Heart right ventricle (tissue), 16 donors: ENCODE measurements around the gene RAB34. TPM values are rescaled to one million over a fixed set of nuclear protein-coding genes. Genes with fewer than 3 reads are reported as not detected.

Experiments used
- ATAC-seq, 8 donors: fragments of 200-7000 bp; cut with Tn5 transposase; one replicate each; pipeline ENCODE4 v1.9.1; 2020; ENCODE audit warnings: mild to moderate bottlenecking in 8 of 8, moderate library complexity in 8 of 8, moderate number of reproducible peaks in 1 of 8
- DNase-seq, 2 donors: peaks; one replicate each; pipeline ENCODE4 v3.0.0-alpha.2; 2020
- H3K27ac ChIP-seq, 10 donors: fragments of 200-600 bp; sonication (generic) in 2 of 10; one replicate each; pipeline versions ENCODE4 v1.5.0 to v1.8.0; 2020 to 2022; ENCODE audit warnings: mild to moderate bottlenecking in 3 of 10
- H3K27me3 ChIP-seq, 7 donors: fragments of 200-600 bp; one replicate each; pipeline ENCODE4 v1.8.0; 2021 to 2022; ENCODE audit warnings: mild to moderate bottlenecking in 2 of 7
- H3K36me3 ChIP-seq, 9 donors: fragments of 200-600 bp; sonication (generic) in 1 of 9; one replicate each; pipeline versions ENCODE4 v1.5.0 to v1.8.0; 2020 to 2022; ENCODE audit warnings: mild to moderate bottlenecking in 2 of 9
- H3K4me1 ChIP-seq, 9 donors: fragments of 200-600 bp; sonication (generic) in 1 of 9; one replicate each; pipeline versions ENCODE4 v1.5.0 to v1.8.0; 2020 to 2022; ENCODE audit warnings: mild to moderate bottlenecking in 4 of 9
- H3K4me3 ChIP-seq, 10 donors: fragments of 200-600 bp; sonication (generic) in 2 of 10; one replicate each; pipeline versions ENCODE4 v1.5.0 to v1.8.0; 2020 to 2022; ENCODE audit warnings: mild to moderate bottlenecking in 7 of 10, moderate library complexity in 2 of 10
- H3K9me3 ChIP-seq, 11 donors: fragments of 200-600 bp in 10 of 11; sonication (generic) in 2 of 11; one replicate each; pipeline versions ENCODE4 v1.5.0 to v1.8.0; 2013 to 2022; ENCODE audit warnings: mild to moderate bottlenecking in 2 of 11, control low read depth in 1 of 11, moderate library complexity in 1 of 11
- CTCF ChIP-seq, 9 donors: fragments of 200-600 bp; sonication (generic) in 2 of 9; IDR thresholded peaks; one replicate each; pipeline versions ENCODE4 v1.5.0 to v1.8.0; 2021 to 2022; ENCODE audit warnings: antibody characterized with exemption in 9 of 9, mild to moderate bottlenecking in 5 of 9, moderate library complexity in 1 of 9
- WGBS, 2 donors: extraction: QIAGEN DNeasy Blood & Tissue Kit; methylation state at CpG; one replicate each; pipeline ENCODE4 v1.1.7; 2013; ENCODE audit warnings: inconsistent platforms in 1 of 2; 5-methylcytosine and 5-hydroxymethylcytosine counted together
- intact Hi-C, 10 donors: fragments of 100-400 bp; cut with DNase I; formaldehyde crosslinking; loops; one replicate each; pipeline versions ENCODE4 v1.11.1 to v1.14.2; 2022
- polyA plus RNA-seq, 2 donors: library from polyadenylated mRNA; stranded (reverse); fragments of 200-250 nt; gene quantifications; one replicate each; pipeline ENCODE4 v1.2.3, GENCODE V29; 2013
- total RNA-seq, 10 donors: library from RNA; stranded (reverse); fragmentation: NEBNext Ultra II Directional in 3 of 10; extraction: Animal tissue kit (Norgen Biotek cat#: 25700) in 3 of 10; gene quantifications; one replicate each; pipeline versions ENCODE4 v1.2.1 to v1.2.4, GENCODE V29; 2021 to 2023
- donor health status: Arrhythmogenic right ventricular cardiomyopathy.
- donor health status: ischemic (EF 13 %, LVEDD 7.1; RV severe dilation, severe dysfunction).
- donor health status: healthy with polysubstance abuse.
- donor health status: DM: no; HTN: yes; CAD: no.
- donor health status: DM: no; HTN: no; CAD: no.
- donor health status: ischemic (EF 25% LVEDD 6.9; RV normal size, moderate dysfunction).
- donor health status: ischemic (EF 25% LVEDD 5.7; RV mildly dilated, moderate dysfunction).
- donor health status: healthy.
- donor health status: DM: yes; HTN: yes; CAD: no.
- donor health status: Ischemic cardiomyopathy.
- donor health status: ischemic (EF 35%, LVEDD 5.7; RV mildly dilated, moderate dysfunction).
- donor health status: nonischemic (EF 11% LVEDD 7.7; RV severe dilation, severe dysfunction).
- donor health status: DM: yes; HTN: yes; CAD: no.
- donor health status: PGD.
- donor health status: ischemic (EF 29% LVEDD 5.4; RV normal size, mild dysfunction).
- donor health status: nonischemic (EF 23%, LVEDD 6.1; RV moderate dilation, normal function).

The RAB34 gene
- total and polyA plus RNA-seq, 12 donors = 7.0 to 37.3 (median 11.8) TPM

- H3K9me3 ChIP-seq = no peaks in the 10 kb centered on the region
- H3K27ac ChIP-seq = no peak overlapping the region
- ATAC-seq (no peak), DNase-seq (no peak)
- peaks cover 0 to 10% (median 7%) of the 10 kb centered on the region in 9 donors for H3K4me1 ChIP-seq
- intact Hi-C loops = loop anchor here in 3 of 10 donors (5.0 kb wide), 2 partner anchors 39 to 44 kb away; partner anchors contain the start of genes SDF2 (in 2 of the 3) and SUPT6H (in 2 of the 3)
- H3K36me3 ChIP-seq = peaks cover 0 to 43% (median 26%) of the 10 kb centered on the region in 9 donors
- TF ChIP-seq CTCF (IDR thresholded peaks at IDR 0.05) = no peak
- 79 to 83% methylated on average over 10 of the region's 10 CpGs for WGBS, 2 donors
- no peak overlapping the region for H3K4me3 ChIP-seq
- H3K27me3 ChIP-seq = no peaks in the 10 kb centered on the region
Measured at GRCh38 chr17:28705728-28706334, 11.8 kb downstream of the RAB34 start.

- TF ChIP-seq CTCF (IDR thresholded peaks at IDR 0.05) = no peak
- DNase-seq = no peak
- Histone ChIP-seq H3K27me3 (no peaks in the 10 kb centered on the region), H3K36me3 (peaks cover 0 to 49% (median 32%) of the 10 kb centered on the region in 9 donors), H3K9me3 (no peaks in the 10 kb centered on the region), H3K4me3 (no peak overlapping the region), H3K27ac (no peak overlapping the region), H3K4me1 (peaks cover 0 to 5% (median 2%) of the 10 kb centered on the region in 9 donors)
- no peak for ATAC-seq
- intact Hi-C loops = loop anchor here in 3 of 10 donors (5.0 kb wide), 2 partner anchors 38 to 43 kb away; partner anchors contain the start of genes SDF2 (in 2 of the 3) and SUPT6H (in 2 of the 3)
- WGBS, 2 donors = 76 to 80% methylated on average over 5 of the region's 5 CpGs
Measured at GRCh38 chr17:28705074-28705659, 12.5 kb downstream of the RAB34 start.

GRCh38 chr17:28704219-28704858 is 13.3 kb downstream of the RAB34 start:
- no peaks in the 10 kb centered on the region for H3K4me1 ChIP-seq

More at GRCh38 chr17:28704219-28704858, 13.3 kb downstream of the RAB34 start:
- no peaks in the 10 kb centered on the region for H3K27me3 ChIP-seq
- no peak overlapping the region for H3K27ac ChIP-seq
- intact Hi-C loops = loop anchor here in 2 of 10 donors (5.0 kb wide), 2 partner anchors 52 to 513 kb away; no protein-coding TSS in a partner anchor
- H3K9me3 ChIP-seq = no peaks in the 10 kb centered on the region
- no peak for TF ChIP-seq CTCF (IDR thresholded peaks at IDR 0.05)
- DNase-seq = no peak
- 88 to 92% methylated on average over 14 of the region's 14 CpGs for whole genome bisulfite sequencing, 2 donors
- no peak overlapping the region for H3K4me3 ChIP-seq
- H3K36me3 ChIP-seq = peaks cover 0 to 58% (median 40%) of the 10 kb centered on the region in 9 donors
- peak in 2 of 8 donors; percentile 6 to 14 for ATAC-seq
